NCI-H2171 treated with DMSO at 0.1 percent for 48 hours (cell line): ENCODE results near the gene LHPP.
"Not testable (repeated sequence)": the region's sequence is repeated elsewhere in the genome, so short reads cannot be mapped to it uniquely, and the experiment has no call there.

Experiments
- DNase-seq: peaks from one replicate; lab custom pipeline; 2025; lab: John Stamatoyannopoulos, UW

Gene LHPP

GRCh38 chr10:124606822-124607221, 145.2 kb downstream of the LHPP start:
- DNase-seq = no peak

GRCh38 chr10:124607693-124608092, 146.1 kb downstream of the LHPP start:
- DNase-seq = no peak

GRCh38 chr10:124608093-124608721, 146.6 kb downstream of the LHPP start:
- no peak for DNase-seq

GRCh38 chr10:124609698-124610097, 148.1 kb downstream of the LHPP start:
- no peak for DNase-seq

GRCh38 chr10:124610186-124610585, 148.6 kb downstream of the LHPP start:
- DNase-seq = not testable (repeated sequence)

- not testable (repeated sequence) for DNase-seq
These were observed 149.2 kb downstream of the LHPP start for GRCh38 chr10:124610851-124611250.

GRCh38 chr10:124611738-124612137, 150.1 kb downstream of the LHPP start:
- no peak for DNase-seq

- DNase-seq = peak; percentile 22
These were observed 151.2 kb downstream of the LHPP start for GRCh38 chr10:124612611-124613498.

- no peak for DNase-seq
These were observed 152.5 kb downstream of the LHPP start for GRCh38 chr10:124614003-124614659.

- DNase-seq = no peak
These were observed 153.6 kb downstream of the LHPP start for GRCh38 chr10:124615259-124615658.

GRCh38 chr10:124616040-124616835, 154.6 kb downstream of the LHPP start:
- no peak for DNase-seq

GRCh38 chr10:124616836-124617130, 155.2 kb downstream of the LHPP start:
- no peak for DNase-seq

GRCh38 chr10:124618470-124619073, 156.9 kb downstream of the LHPP start:
- DNase-seq = no peak

- DNase-seq = peak; percentile 59
These were observed 157.6 kb downstream of the LHPP start for GRCh38 chr10:124619195-124619594.

GRCh38 chr10:124619802-124620490, 158.3 kb downstream of the LHPP start:
- no peak for DNase-seq

- no peak for DNase-seq
These were observed 160.0 kb downstream of the LHPP start for GRCh38 chr10:124621637-124622036.

GRCh38 chr10:124622158-124622557, 160.5 kb downstream of the LHPP start:
- DNase-seq = no peak

- DNase-seq = no peak
These were observed 161.4 kb downstream of the LHPP start for GRCh38 chr10:124622866-124623536.

- DNase-seq = no peak
These were observed 162.4 kb downstream of the LHPP start for GRCh38 chr10:124624006-124624405.

GRCh38 chr10:124624466-124624865, 162.8 kb downstream of the LHPP start:
- DNase-seq = peak; percentile 71

- peak; percentile 65 for DNase-seq
These were observed 163.3 kb downstream of the LHPP start for GRCh38 chr10:124624895-124625294.
